Keratinocyte (primary cell): ENCODE results near the gene TBC1D3E. TPM values are rescaled to one million over a fixed set of nuclear protein-coding genes. Genes with fewer than 3 reads are reported as not detected.
"Not testable (repeated sequence)": the region's sequence is repeated elsewhere in the genome, so short reads cannot be mapped to it uniquely, and the experiment has no call there.

ENCODE experiments used
- DNase-seq: peaks from one replicate; pipeline ENCODE4 v3.0.0-alpha.2; 2011; ENCODE audit warnings: low read depth, missing footprints, low spot score
- FAIRE-seq: peaks from 2 replicates; lab custom pipeline; 2011; peaks lifted over from hg19 to GRCh38; lab: Jason Lieb, UNC
- H2AFZ ChIP-seq: 2 replicates; pipeline ENCODE4 v1.6.0; 2012; ENCODE audit warnings: low read length, control low read depth, inconsistent platforms; ENCODE audit not compliant: control insufficient read depth
- H3K27ac ChIP-seq: 2 replicates; pipeline ENCODE4 v1.5.1; 2011; ENCODE audit warnings: low read length; ENCODE audit not compliant: control insufficient read depth, insufficient read depth
- H3K27me3 ChIP-seq: 3 replicates; pipeline ENCODE4 v1.6.0; 2011; ENCODE audit warnings: low read length; ENCODE audit not compliant: control insufficient read depth, insufficient read depth; ENCODE audit errors: extremely low read depth
- H3K36me3 ChIP-seq, 2 experiments: 2 replicates in 1 of 2; 3 replicates in 1 of 2; pipeline ENCODE4 v1.5.1; 2011; ENCODE audit warnings: low read length in 2 of 2, mild to moderate bottlenecking in 1 of 2; ENCODE audit not compliant: control insufficient read depth in 2 of 2, insufficient read depth in 2 of 2; ENCODE audit errors: extremely low read depth in 1 of 2
- H3K4me1 ChIP-seq: 3 replicates; pipeline ENCODE4 v1.5.1; 2011; ENCODE audit warnings: low read length; ENCODE audit not compliant: control insufficient read depth, insufficient read depth; ENCODE audit errors: extremely low read depth
- H3K4me2 ChIP-seq: 3 replicates; pipeline ENCODE4 v1.6.0; 2011; ENCODE audit warnings: low read depth, low read length; ENCODE audit not compliant: control insufficient read depth, insufficient read depth; ENCODE audit errors: extremely low read depth
- H3K4me3 ChIP-seq, 3 experiments: fragments of 200-600 bp in 1 of 3; sonication (generic) in 1 of 3; 2 replicates in 2 of 3; 3 replicates in 1 of 3; pipeline ENCODE4 v1.5.1; 2011 to 2016; ENCODE audit warnings: low read length in 3 of 3, mild to moderate bottlenecking in 3 of 3, control low read depth in 2 of 3, inconsistent platforms in 1 of 3, low read depth in 1 of 3, mixed read lengths in 1 of 3, mixed run types in 1 of 3, moderate library complexity in 1 of 3; ENCODE audit not compliant: control insufficient read depth in 2 of 3, insufficient read depth in 2 of 3; ENCODE audit errors: extremely low read depth in 1 of 3
- H3K79me2 ChIP-seq: 2 replicates; pipeline ENCODE4 v1.6.0; 2012; ENCODE audit warnings: low read length; ENCODE audit not compliant: control insufficient read depth, insufficient read depth
- H3K9ac ChIP-seq: 3 replicates; pipeline ENCODE4 v1.6.0; 2011; ENCODE audit warnings: low read length; ENCODE audit not compliant: control insufficient read depth, insufficient read depth; ENCODE audit errors: extremely low read depth
- H3K9me1 ChIP-seq: 3 replicates; pipeline ENCODE4 v1.6.0; 2011; ENCODE audit warnings: low read length; ENCODE audit not compliant: control insufficient read depth, insufficient read depth; ENCODE audit errors: extremely low read depth
- H3K9me3 ChIP-seq: 2 replicates; pipeline ENCODE4 v1.5.1; 2012; ENCODE audit warnings: low read depth, low read length; ENCODE audit not compliant: control insufficient read depth
- H4K20me1 ChIP-seq: 3 replicates; pipeline ENCODE4 v1.6.0; 2011; ENCODE audit warnings: low read length; ENCODE audit not compliant: control insufficient read depth, insufficient read depth; ENCODE audit errors: extremely low read depth
- dilution Hi-C: fragments of 300-500 bp; cut with MboI; formaldehyde crosslinking; loops from one replicate; pipeline ENCODE4 v1.7.0; 2020; ENCODE audit warnings: low sequenced_read_pairs; ENCODE audit not compliant: extremely low pct_ligation_motif_present
- polyA minus RNA-seq, 3 experiments: library from RNA; depleted of rRNA, polyadenylated mRNA; stranded (reverse); fragments of >200 nt; gene quantifications; 1 replicate in 1 of 3; 2 replicates in 1 of 3; 3 replicates in 1 of 3; pipeline ENCODE4 v1.2.3, GENCODE V29; 2011
- polyA plus RNA-seq, 5 experiments: library from polyadenylated mRNA; depleted of rRNA in 3 of 5; stranded (reverse) in 3 of 5; stranded (forward) in 1 of 5; unstranded in 1 of 5; fragments of >200 nt; gene quantifications; 1 replicate in 1 of 5; 2 replicates in 3 of 5; 3 replicates in 1 of 5; pipeline versions ENCODE4 v1.2.1 to v1.2.3, GENCODE V29; 2011 to 2012; ENCODE audit warnings: missing spikeins in 2 of 5, low read depth in 1 of 5, low replicate concordance in 1 of 5

TBC1D3E gene
- not detected in 3 replicates for polyA plus RNA-seq
- polyA plus RNA-seq (2011; ENCODE audit: low read depth), result not detected
- polyA plus RNA-seq (2011; cell fraction: cytosol; rRNA removed), result not detected in 2 replicates
- polyA plus RNA-seq (2011; cell fraction: nucleus; rRNA removed), result not detected in 2 replicates
- not detected in 2 replicates for polyA plus RNA-seq (2012; ENCODE audit: low replicate concordance)
- polyA minus RNA-seq, result not detected in 3 replicates
- polyA minus RNA-seq (2011; cell fraction: cytosol; rRNA and poly(A)+ RNA removed), result not detected
- not detected in 2 replicates for polyA minus RNA-seq (2011; cell fraction: nucleus; rRNA and poly(A)+ RNA removed)

GRCh38 chr17:38127651-38128050 lies at the start of gene TBC1D3E:
TBC1D3E (plus strand) TSS chr17:38127951; CDS start chr17:38129496, 1,545 bp downstream.
- H3K9ac ChIP-seq, H3K4me1 ChIP-seq, H3K4me3 ChIP-seq, H3K9me3 ChIP-seq, H2AFZ ChIP-seq, H4K20me1 ChIP-seq, FAIRE-seq, H3K27ac ChIP-seq, DNase-seq, H3K9me1 ChIP-seq, H3K79me2 ChIP-seq, H3K4me2 ChIP-seq, dilution Hi-C loops, H3K36me3 ChIP-seq, H3K27me3 ChIP-seq: not testable (repeated sequence)

GRCh38 chr17:38087344-38087743 lies 40.4 kb upstream of the TBC1D3E start:
- H4K20me1 ChIP-seq, H3K9me1 ChIP-seq, H3K27ac ChIP-seq, H3K4me2 ChIP-seq, H3K9me3 ChIP-seq, H3K27me3 ChIP-seq, dilution Hi-C loops, H3K4me1 ChIP-seq, H3K9ac ChIP-seq, H3K36me3 ChIP-seq, H2AFZ ChIP-seq, H3K4me3 ChIP-seq, DNase-seq, FAIRE-seq, H3K79me2 ChIP-seq: not testable (repeated sequence)

DNA sequence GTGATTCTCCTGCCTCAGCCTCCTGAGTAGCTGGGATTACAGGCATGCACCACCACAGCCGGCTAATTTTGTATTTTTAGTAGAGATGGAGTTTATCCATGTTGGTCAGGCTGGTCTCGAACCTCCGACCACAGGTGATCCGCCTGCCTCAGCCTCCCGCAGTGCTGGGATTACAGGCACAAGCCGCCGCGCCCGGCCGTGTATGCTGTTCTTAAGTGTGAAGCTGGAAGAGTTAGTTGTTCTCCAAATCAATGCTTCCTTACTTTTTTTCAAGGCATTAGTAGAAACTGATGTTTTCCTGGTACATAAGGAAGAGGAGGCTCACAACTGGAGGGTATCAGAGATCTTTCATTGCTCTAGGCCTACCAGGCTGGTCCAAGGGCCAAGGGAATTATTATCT lies 39.6 kb upstream of the TBC1D3E start:
- H3K36me3 ChIP-seq, H3K9me1 ChIP-seq, H3K79me2 ChIP-seq, H3K4me1 ChIP-seq, H3K9ac ChIP-seq, H3K27me3 ChIP-seq, FAIRE-seq, DNase-seq, H3K4me3 ChIP-seq, H3K27ac ChIP-seq, dilution Hi-C loops, H2AFZ ChIP-seq, H3K4me2 ChIP-seq, H3K9me3 ChIP-seq, H4K20me1 ChIP-seq: not testable (repeated sequence)

DNA sequence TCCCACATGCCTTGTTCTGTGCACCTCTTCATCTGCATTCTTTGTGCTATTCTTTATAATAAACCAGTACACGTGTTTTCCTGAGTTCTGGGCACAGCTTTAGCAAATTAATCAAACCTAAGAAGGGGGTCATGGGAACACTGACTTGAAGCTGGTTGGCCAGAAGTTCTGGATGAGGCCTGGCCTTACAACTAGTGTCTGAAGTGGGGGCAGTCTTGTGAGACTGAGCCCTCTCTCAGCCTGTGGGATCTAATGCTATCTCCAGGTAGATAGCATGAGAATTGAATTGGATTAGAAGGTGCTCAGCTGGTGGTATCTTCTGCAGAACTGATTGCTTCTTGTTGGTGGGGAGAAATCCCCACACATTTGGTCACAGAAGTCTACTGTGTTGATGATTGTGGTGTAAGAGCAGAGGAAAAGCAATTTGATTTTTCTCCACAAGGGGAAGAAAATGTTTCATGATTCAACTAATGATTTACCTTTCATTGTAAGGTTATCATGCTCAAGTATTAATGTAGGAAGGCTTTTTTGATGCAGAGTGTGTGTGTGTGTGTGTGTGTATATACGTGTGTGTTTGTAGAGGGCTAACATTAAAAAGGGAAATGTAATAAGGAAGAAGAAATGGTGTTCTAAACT lies 33.6 kb upstream of the TBC1D3E start:
- H3K9me3 ChIP-seq, H3K9ac ChIP-seq, H3K4me1 ChIP-seq, DNase-seq, H3K9me1 ChIP-seq, H4K20me1 ChIP-seq, H3K27ac ChIP-seq, H3K79me2 ChIP-seq, dilution Hi-C loops, H3K27me3 ChIP-seq, H2AFZ ChIP-seq, H3K36me3 ChIP-seq, FAIRE-seq, H3K4me3 ChIP-seq, H3K4me2 ChIP-seq: not testable (repeated sequence)

DNA sequence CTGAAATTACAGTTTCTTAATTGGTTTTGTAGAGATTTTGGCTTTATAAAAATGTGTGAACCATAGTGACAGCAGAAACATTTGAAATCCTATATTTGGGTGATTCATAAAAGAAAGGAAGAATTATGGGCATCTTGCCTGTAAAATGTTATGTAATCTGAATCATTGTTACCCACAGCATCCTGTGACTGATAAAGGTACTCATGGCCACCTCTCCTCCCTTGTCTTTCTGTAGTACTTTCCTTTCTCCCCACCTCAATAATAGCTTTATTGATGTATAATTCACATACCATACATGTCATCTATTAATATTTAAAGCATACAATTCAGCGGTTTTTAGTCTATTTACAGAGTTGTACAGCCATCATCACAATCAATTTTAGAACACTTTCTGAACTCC lies 28.5 kb upstream of the TBC1D3E start:
- H3K9me1 ChIP-seq, DNase-seq, H3K27me3 ChIP-seq, H2AFZ ChIP-seq, H3K79me2 ChIP-seq, H3K4me1 ChIP-seq, H4K20me1 ChIP-seq, FAIRE-seq, H3K27ac ChIP-seq, H3K9ac ChIP-seq, H3K9me3 ChIP-seq, H3K4me3 ChIP-seq, dilution Hi-C loops, H3K4me2 ChIP-seq, H3K36me3 ChIP-seq: not testable (repeated sequence)
